ENCODE results near the gene RTF1.

GRCh38 chr15:41494190-41494921, 77.5 kb downstream of the RTF1 start:
- TF ChIP-seq HDGF (IDR thresholded peaks at IDR 0.05; ENCODE audit: borderline replicate concordance), result no peak
- TF ChIP-seq TARDBP (IDR thresholded peaks at IDR 0.05), result no peak
- TF ChIP-seq SUZ12 (IDR thresholded peaks at IDR 0.05), result no peak
- TF ChIP-seq NFRKB (IDR thresholded peaks at IDR 0.05), result no peak
- TF ChIP-seq ZNF384 (IDR thresholded peaks at IDR 0.05), result no peak
- TF ChIP-seq, protein P1, sequence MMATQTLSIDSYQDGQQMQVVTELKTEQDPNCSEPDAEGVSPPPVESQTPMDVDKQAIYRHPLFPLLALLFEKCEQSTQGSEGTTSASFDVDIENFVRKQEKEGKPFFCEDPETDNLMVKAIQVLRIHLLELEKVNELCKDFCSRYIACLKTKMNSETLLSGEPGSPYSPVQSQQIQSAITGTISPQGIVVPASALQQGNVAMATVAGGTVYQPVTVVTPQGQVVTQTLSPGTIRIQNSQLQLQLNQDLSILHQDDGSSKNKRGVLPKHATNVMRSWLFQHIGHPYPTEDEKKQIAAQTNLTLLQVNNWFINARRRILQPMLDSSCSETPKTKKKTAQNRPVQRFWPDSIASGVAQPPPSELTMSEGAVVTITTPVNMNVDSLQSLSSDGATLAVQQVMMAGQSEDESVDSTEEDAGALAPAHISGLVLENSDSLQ (IDR thresholded peaks at IDR 0.05), result no peak
- TF ChIP-seq SP1 (IDR thresholded peaks at IDR 0.05), result no peak
- no peak for TF ChIP-seq FOXK2 (IDR thresholded peaks at IDR 0.05)
- no peak for TF ChIP-seq FOXM1 (IDR thresholded peaks at IDR 0.05; ENCODE audit: borderline replicate concordance)
- TF ChIP-seq BHLHE40 (IDR thresholded peaks at IDR 0.05; ENCODE audit: borderline replicate concordance), result no peak
- TF ChIP-seq FOXA1 (IDR thresholded peaks at IDR 0.05), result no peak
- TF ChIP-seq CTBP1 (IDR thresholded peaks at IDR 0.05; ENCODE audit: borderline replicate concordance), result no peak
- no peak for TF ChIP-seq ARNT (IDR thresholded peaks at IDR 0.05)
- TF ChIP-seq ELF4 (IDR thresholded peaks at IDR 0.05), result no peak

Measured in HEK293T (cell line).